ENCODE results near the gene EBF4.
"Not testable (repeated sequence)": the region's sequence is repeated elsewhere in the genome, so short reads cannot be mapped to it uniquely, and the experiment has no call there.

Gene EBF4

GRCh38 chr20:2760952-2761305, 68.3 kb downstream of the EBF4 start:
- no peak for TF ChIP-seq CTCF (IDR thresholded peaks at IDR 0.05; ENCODE audit: low read depth, low read length)
- H3K4me3 ChIP-seq (ENCODE audit: low read depth, low read length) = no peak overlapping the region

GRCh38 chr20:2761885-2762284, 69.3 kb downstream of the EBF4 start:
- TF ChIP-seq CTCF (IDR thresholded peaks at IDR 0.05; ENCODE audit: low read depth, low read length) = no peak
- no peak overlapping the region for H3K4me3 ChIP-seq (ENCODE audit: low read depth, low read length)

GRCh38 chr20:2762578-2763131, 70.1 kb downstream of the EBF4 start:
- TF ChIP-seq CTCF (IDR thresholded peaks at IDR 0.05; ENCODE audit: low read depth, low read length) = no peak
- H3K4me3 ChIP-seq (ENCODE audit: low read depth, low read length) = no peak overlapping the region

- TF ChIP-seq CTCF (IDR thresholded peaks at IDR 0.05; ENCODE audit: low read depth, low read length) = no peak
- no peak overlapping the region for H3K4me3 ChIP-seq (ENCODE audit: low read depth, low read length)
Measured at GRCh38 chr20:2763186-2763585, 70.6 kb downstream of the EBF4 start.

- TF ChIP-seq CTCF (IDR thresholded peaks at IDR 0.05; ENCODE audit: low read depth, low read length) = no peak
- no peak overlapping the region for H3K4me3 ChIP-seq (ENCODE audit: low read depth, low read length)
Measured at GRCh38 chr20:2767768-2768631, 75.4 kb downstream of the EBF4 start.

GRCh38 chr20:2768632-2769015, 76.0 kb downstream of the EBF4 start:
- TF ChIP-seq CTCF (IDR thresholded peaks at IDR 0.05; ENCODE audit: low read depth, low read length) = no peak

GRCh38 chr20:2770091-2770490, 77.5 kb downstream of the EBF4 start:
- H3K4me3 ChIP-seq (ENCODE audit: low read depth, low read length) = not testable (repeated sequence)

More at GRCh38 chr20:2768632-2769015, 76.0 kb downstream of the EBF4 start:
- no peak overlapping the region for H3K4me3 ChIP-seq (ENCODE audit: low read depth, low read length)
